Kidney (tissue), 14 donors: ENCODE measurements around the gene ECD. TPM values are rescaled to one million over a fixed set of nuclear protein-coding genes. Genes with fewer than 3 reads are reported as not detected.
A peak's percentile ranks its signal among the peaks of the same experiment; 100 is the strongest.

ENCODE experiments used
- DNase-seq, 5 donors: peaks; one replicate each; pipeline ENCODE4 v3.0.0-alpha.2; 2013 to 2020
- FAIRE-seq: peaks from 2 replicates; lab custom pipeline; 2012; peaks lifted over from hg19 to GRCh38; lab: Jason Lieb, UNC
- H3K27ac ChIP-seq, 2 donors: one replicate each; pipeline ENCODE4 v1.7.0; 2013; ENCODE audit warnings: low read depth in 2 of 2, low read length in 2 of 2, inconsistent platforms in 1 of 2
- H3K27me3 ChIP-seq: one replicate; pipeline ENCODE4 v1.7.1; 2013; ENCODE audit warnings: low read length, inconsistent platforms; ENCODE audit not compliant: control insufficient read depth, insufficient read depth
- H3K36me3 ChIP-seq, 3 donors: one replicate each; pipeline versions ENCODE4 v1.7.0 to v1.7.1; 2013; ENCODE audit warnings: low read length in 3 of 3, control low read depth in 1 of 3, inconsistent platforms in 1 of 3; ENCODE audit not compliant: insufficient read depth in 3 of 3, control insufficient read depth in 2 of 3
- H3K4me1 ChIP-seq, 3 donors: one replicate each; pipeline versions ENCODE4 v1.7.0 to v1.7.1; 2013; ENCODE audit warnings: low read length in 3 of 3, inconsistent platforms in 1 of 3, low read depth in 1 of 3; ENCODE audit not compliant: control insufficient read depth in 2 of 3, insufficient read depth in 2 of 3
- H3K4me3 ChIP-seq, 3 donors: one replicate each; pipeline versions ENCODE4 v1.7.0 to v1.8.1; 2013; ENCODE audit warnings: low read length in 3 of 3, control low read depth in 1 of 3, inconsistent platforms in 1 of 3
- H3K9ac ChIP-seq, 3 donors: one replicate each; pipeline versions ENCODE4 v1.7.0 to v1.7.1; 2013; ENCODE audit warnings: low read length in 3 of 3, control low read depth in 1 of 3, inconsistent platforms in 1 of 3
- H3K9me3 ChIP-seq, 3 donors: one replicate each; pipeline versions ENCODE4 v1.7.0 to v1.7.1; 2013; ENCODE audit warnings: low read length in 3 of 3, control low read depth in 1 of 3, inconsistent platforms in 1 of 3; ENCODE audit not compliant: control insufficient read depth in 2 of 3, insufficient read depth in 1 of 3
- CTCF ChIP-seq: IDR thresholded peaks from 3 replicates; pipeline ENCODE4 v1.5.1; 2012; ENCODE audit warnings: mild to moderate bottlenecking, moderate library complexity, borderline replicate concordance; ENCODE audit not compliant: insufficient read depth; ENCODE audit errors: extremely low read depth
- intact Hi-C: fragments of 100-400 bp; cut with DNase I; formaldehyde crosslinking; loops from one replicate; pipeline ENCODE4 v1.11.1; 2022
- polyA plus RNA-seq: library from polyadenylated mRNA; stranded (reverse); fragments of 350-450 nt; fragmentation: Illumina TruSeq; extraction: RNeasy Lipid Tissue Mini Kit (QIAGEN cat#74804); gene quantifications from one replicate; pipeline ENCODE4 v1.2.3, GENCODE V29; 2014; ENCODE audit warnings: low read depth, low replicate concordance; ENCODE audit not compliant: insufficient read depth
- total RNA-seq: library from RNA; stranded (reverse); fragmentation: NEBNext Ultra II Directional; extraction: Animal tissue kit (Norgen Biotek cat#: 25700); gene quantifications from one replicate; pipeline ENCODE4 v1.2.1, GENCODE V29; 2021
- donor health status: control.
- donor health status: control.
- donor health status: control.
- donor health status: control.
- donor health status: control.
- donor health status: DM: yes; HTN: yes; CAD: no.
- donor health status: Normal renal cell carcinoma (clear cell type).

The ECD gene
- total and polyA plus RNA-seq, 2 donors from 2014 or later: 15.2 to 27.5 TPM

GRCh38 chr10:73210395-73211105 is 42.7 kb upstream of the ECD start:
- DNase-seq (no peak), FAIRE-seq (no peak)
- intact Hi-C loops: no loop called here
- no peak overlapping the region for H3K27ac ChIP-seq
- no peak for TF ChIP-seq CTCF
- H3K4me1 ChIP-seq: peaks cover 0 to 7% (median 0%) of the 10 kb centered on the region in 3 donors
- H3K27me3 ChIP-seq: no peaks in the 10 kb centered on the region
- H3K9me3 ChIP-seq: no peaks in the 10 kb centered on the region
- no peak overlapping the region for H3K9ac ChIP-seq
- H3K36me3 ChIP-seq: peaks cover 0 to 17% (median 2%) of the 10 kb centered on the region in 3 donors
- no peak overlapping the region for H3K4me3 ChIP-seq

GRCh38 chr10:73209705-73210104 is 41.9 kb upstream of the ECD start:
- Histone ChIP-seq H3K9ac (peak overlapping the region in 1 of 3 donors; percentile 30), H3K36me3 (peaks cover 0 to 17% (median 2%) of the 10 kb centered on the region in 3 donors), H3K4me3 (no peak overlapping the region), H3K27me3 (no peaks in the 10 kb centered on the region), H3K27ac (no peak overlapping the region), H3K4me1 (peaks cover 0 to 7% (median 0%) of the 10 kb centered on the region in 3 donors), H3K9me3 (no peaks in the 10 kb centered on the region)
- FAIRE-seq (no peak), DNase-seq (peak in 2 of 5 donors; percentile 27 to 39)
- TF ChIP-seq CTCF: no peak
- intact Hi-C loops: no loop called here

GRCh38 chr10:73207883-73208282 is 40.1 kb upstream of the ECD start:
- DNase-seq: no peak
- H3K27ac ChIP-seq: no peak overlapping the region
- FAIRE-seq: no peak
- intact Hi-C loops: no loop called here
- no peaks in the 10 kb centered on the region for H3K9me3 ChIP-seq
- H3K4me3 ChIP-seq: no peak overlapping the region
- TF ChIP-seq CTCF: no peak
- peaks cover 0 to 17% (median 2%) of the 10 kb centered on the region in 3 donors for H3K36me3 ChIP-seq
- no peak overlapping the region for H3K9ac ChIP-seq
- H3K27me3 ChIP-seq: no peaks in the 10 kb centered on the region
- peaks cover 0 to 7% (median 0%) of the 10 kb centered on the region in 3 donors for H3K4me1 ChIP-seq
